HEK293 (cell line): ENCODE results near the gene LRRK1.

Experiments used
- ATF2 ChIP-seq: fragments of 450-650 bp; formaldehyde crosslinking; IDR thresholded peaks from 2 replicates; pipeline ENCODE4 v1.5.1; 2016; ENCODE audit warnings: missing biosample characterization, missing genetic modification characterization, low read depth
- KLF16 ChIP-seq: fragments of 450-650 bp; formaldehyde crosslinking; IDR thresholded peaks from 2 replicates; pipeline ENCODE4 v1.5.1; 2017; ENCODE audit warnings: missing biosample characterization, missing genetic modification characterization
- ZBTB1 ChIP-seq: fragments of 450-650 bp; formaldehyde crosslinking; IDR thresholded peaks from 2 replicates; pipeline ENCODE4 v1.5.1; 2016; ENCODE audit warnings: missing biosample characterization, missing genetic modification characterization
- ZFP41 ChIP-seq: fragments of 450-650 bp; formaldehyde crosslinking; IDR thresholded peaks from 2 replicates; pipeline ENCODE4 v1.5.1; 2016; ENCODE audit warnings: missing biosample characterization, missing genetic modification characterization, borderline replicate concordance
- ZNF133 ChIP-seq: fragments of 450-650 bp; formaldehyde crosslinking; IDR thresholded peaks from 2 replicates; pipeline ENCODE4 v1.5.1; 2016; ENCODE audit warnings: missing biosample characterization, missing genetic modification characterization
- ZNF521 ChIP-seq: fragments of 450-650 bp; formaldehyde crosslinking; IDR thresholded peaks from 2 replicates; pipeline ENCODE4 v1.5.1; 2017; ENCODE audit warnings: missing biosample characterization, mild to moderate bottlenecking, missing genetic modification characterization
- ZNF843 ChIP-seq: fragments of 450-650 bp; formaldehyde crosslinking; IDR thresholded peaks from 2 replicates; pipeline ENCODE4 v1.5.1; 2016; ENCODE audit warnings: missing biosample characterization, missing genetic modification characterization
- TF ChIP-seq, protein P1 (sequence below): fragments of 450-650 bp; formaldehyde crosslinking; IDR thresholded peaks from 2 replicates; pipeline ENCODE4 v1.5.1; 2016; ENCODE audit warnings: missing biosample characterization, missing genetic modification characterization

GRCh38 chr15:101069654-101069973 is 150.5 kb downstream of the LRRK1 start:
- TF ChIP-seq, protein P1, sequence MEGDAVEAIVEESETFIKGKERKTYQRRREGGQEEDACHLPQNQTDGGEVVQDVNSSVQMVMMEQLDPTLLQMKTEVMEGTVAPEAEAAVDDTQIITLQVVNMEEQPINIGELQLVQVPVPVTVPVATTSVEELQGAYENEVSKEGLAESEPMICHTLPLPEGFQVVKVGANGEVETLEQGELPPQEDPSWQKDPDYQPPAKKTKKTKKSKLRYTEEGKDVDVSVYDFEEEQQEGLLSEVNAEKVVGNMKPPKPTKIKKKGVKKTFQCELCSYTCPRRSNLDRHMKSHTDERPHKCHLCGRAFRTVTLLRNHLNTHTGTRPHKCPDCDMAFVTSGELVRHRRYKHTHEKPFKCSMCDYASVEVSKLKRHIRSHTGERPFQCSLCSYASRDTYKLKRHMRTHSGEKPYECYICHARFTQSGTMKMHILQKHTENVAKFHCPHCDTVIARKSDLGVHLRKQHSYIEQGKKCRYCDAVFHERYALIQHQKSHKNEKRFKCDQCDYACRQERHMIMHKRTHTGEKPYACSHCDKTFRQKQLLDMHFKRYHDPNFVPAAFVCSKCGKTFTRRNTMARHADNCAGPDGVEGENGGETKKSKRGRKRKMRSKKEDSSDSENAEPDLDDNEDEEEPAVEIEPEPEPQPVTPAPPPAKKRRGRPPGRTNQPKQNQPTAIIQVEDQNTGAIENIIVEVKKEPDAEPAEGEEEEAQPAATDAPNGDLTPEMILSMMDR (tag by site-specific recombination): no peak
- TF ChIP-seq ZNF521 (tag by site-specific recombination) (no peak), ZNF843 (tag by site-specific recombination) (no peak), ATF2 (tag by site-specific recombination) (no peak), ZFP41 (tag by site-specific recombination) (no peak), KLF16 (no peak), ZNF133 (no peak), ZBTB1 (tag by site-specific recombination) (no peak)
